Fibroblast of pulmonary artery (primary cell): Measurements from ENCODE around the gene TMEM198.
A peak's percentile ranks its signal among the peaks of the same experiment; 100 is the strongest.

Experiments
- DNase-seq: peaks from one replicate; pipeline ENCODE4 v3.0.0-alpha.2; 2010; ENCODE audit warnings: low read depth
- H3K4me3 ChIP-seq: replicated peaks from 2 replicates; pipeline ENCODE4 v1.5.1; 2011; ENCODE audit warnings: low read depth, mild to moderate bottlenecking, control low read depth, low read length, moderate library complexity
- CTCF ChIP-seq: IDR thresholded peaks from 2 replicates; pipeline ENCODE4 v1.5.1; 2011; ENCODE audit warnings: mild to moderate bottlenecking, control low read depth, low read length, inconsistent platforms; ENCODE audit errors: missing control alignments

Gene TMEM198

GRCh38 chr2:219598308-219599078 is 54.7 kb downstream of the TMEM198 start:
- peak overlapping the region; percentile 75 for H3K4me3 ChIP-seq
- TF ChIP-seq CTCF, result no peak
- no peak for DNase-seq
